HCT116 (cell line): ENCODE measurements around the gene SLC6A17. TPM values are rescaled to one million over a fixed set of nuclear protein-coding genes. Genes with fewer than 3 reads are reported as not detected.

Experiments
- ATAC-seq: fragments of 200-7000 bp; cut with Tn5 transposase; 2 replicates; pipeline ENCODE4 v1.9.1; 2020; ENCODE audit warnings: mild to moderate bottlenecking, moderate library complexity
- BruUV-seq: library from RNA; stranded (reverse); fragments of 400-500 nt; replicated peaks from 2 replicates; lab custom pipeline; 2021; lab: Mats Ljungman, UMichigan
- CTCF ChIA-PET: fragments of 300-600 bp; sonication (Branson Sonifier 250); formaldehyde crosslinking; loops from one replicate; lab custom pipeline; 2021; ENCODE audit warnings: antibody characterized with exemption; lab: Charles Lee
- POLR2A ChIA-PET: fragments of 300-600, 350-600 bp; sonication (Branson Sonifier 250); formaldehyde crosslinking; loops from one replicate; lab custom pipeline; 2021; ENCODE audit warnings: antibody characterized with exemption; lab: Charles Lee
- RAD21 ChIA-PET, 2 experiments: fragments of 300-600 bp; sonication (Branson Sonifier 250); formaldehyde crosslinking; loops; one replicate each; lab custom pipeline; 2023; ENCODE audit warnings: low total read pairs in 2 of 2; ENCODE audit not compliant: uncharacterized antibody in 2 of 2, unreplicated experiment in 2 of 2, low non-redundant PET in 1 of 2; lab: Charles Lee
- DNase-seq: peaks from one replicate; pipeline ENCODE4 v3.0.0-alpha.2; 2010; ENCODE audit warnings: low read depth, low spot score
- H2AFZ ChIP-seq: fragments of 200-600 bp; shearing (Covaris generic), sonication (generic); 2 replicates; pipeline ENCODE4 v1.6.1; 2017; ENCODE audit warnings: low read depth, mixed run types, mixed read lengths, antibody characterized with exemption, low read length; ENCODE audit not compliant: poor library complexity, severe bottlenecking
- H3K27ac ChIP-seq: 2 replicates; pipeline ENCODE4 v1.5.1; 2012; ENCODE audit warnings: low read depth, low read length
- H3K27me3 ChIP-seq: fragments of 200-600 bp; sonication (generic); 2 replicates; pipeline ENCODE4 v1.6.1; 2016; ENCODE audit warnings: mixed run types, low read length, mixed read lengths; ENCODE audit not compliant: insufficient read depth
- H3K36me3 ChIP-seq, 2 experiments: fragments of 200-500 bp in 1 of 2; fragments of 200-600 bp in 1 of 2; sonication (Bioruptor generic) in 1 of 2; sonication (generic) in 1 of 2; 2 replicates each; pipeline versions ENCODE4 v1.5.1 to v1.6.1; 2014 to 2016; ENCODE audit warnings: low read length in 2 of 2, inconsistent platforms in 1 of 2, mixed read lengths in 1 of 2, mixed run types in 1 of 2; ENCODE audit not compliant: insufficient read depth in 2 of 2, control insufficient read depth in 1 of 2
- H3K4me1 ChIP-seq, 2 experiments: fragments of 200-600 bp in 1 of 2; sonication (generic) in 1 of 2; 2 replicates each; pipeline versions ENCODE4 v1.5.1 to v1.6.1; 2012 to 2017; ENCODE audit warnings: low read length in 2 of 2, inconsistent platforms in 1 of 2, mild to moderate bottlenecking in 1 of 2, mixed read lengths in 1 of 2, mixed run types in 1 of 2, moderate library complexity in 1 of 2; ENCODE audit not compliant: insufficient read depth in 2 of 2, control insufficient read depth in 1 of 2
- H3K4me2 ChIP-seq: fragments of 200-600 bp; sonication (generic); 2 replicates; pipeline ENCODE4 v1.6.1; 2017; ENCODE audit warnings: mixed run types, low read length, mixed read lengths
- H3K4me3 ChIP-seq, 2 experiments: fragments of 200-600 bp in 1 of 2; sonication (generic) in 1 of 2; replicated peaks in 1 of 2; 2 replicates each; pipeline ENCODE4 v1.5.1; 2011 to 2016; ENCODE audit warnings: low read length in 2 of 2, control low read depth in 1 of 2, low read depth in 1 of 2, mild to moderate bottlenecking in 1 of 2, mixed read lengths in 1 of 2, mixed run types in 1 of 2
- H3K79me2 ChIP-seq: fragments of 200-600 bp; sonication (generic); 2 replicates; pipeline ENCODE4 v1.6.1; 2017; ENCODE audit warnings: mild to moderate bottlenecking, mixed run types, low read length, moderate library complexity, mixed read lengths; ENCODE audit not compliant: insufficient read depth
- H3K9ac ChIP-seq: fragments of 200-600 bp; sonication (generic); 2 replicates; pipeline ENCODE4 v1.6.1; 2016; ENCODE audit warnings: low read length, mixed read lengths
- H3K9me2 ChIP-seq: fragments of 200-600 bp; sonication (generic), shearing (Covaris generic); 2 replicates; pipeline ENCODE4 v1.6.1; 2017; ENCODE audit warnings: mixed run types, mild to moderate bottlenecking, moderate library complexity; ENCODE audit not compliant: insufficient read depth
- H3K9me3 ChIP-seq, 2 experiments: fragments of 200-500 bp in 1 of 2; fragments of 200-600 bp in 1 of 2; sonication (Bioruptor generic) in 1 of 2; sonication (generic) in 1 of 2; 2 replicates each; pipeline ENCODE4 v1.6.1; 2014 to 2017; ENCODE audit warnings: low read length in 2 of 2, mixed read lengths in 2 of 2, inconsistent platforms in 1 of 2, low read depth in 1 of 2, mild to moderate bottlenecking in 1 of 2, mixed run types in 1 of 2, moderate library complexity in 1 of 2; ENCODE audit not compliant: control insufficient read depth in 1 of 2, insufficient read depth in 1 of 2
- H4K20me1 ChIP-seq: fragments of 200-600 bp; sonication (generic), shearing (Covaris generic); 2 replicates; pipeline ENCODE4 v1.6.1; 2017; ENCODE audit warnings: mixed run types, mild to moderate bottlenecking, moderate library complexity; ENCODE audit not compliant: insufficient read depth
- CBX3 ChIP-seq: IDR thresholded peaks from 2 replicates; pipeline ENCODE4 v1.6.1; 2012; ENCODE audit warnings: low read depth
- ELF1 ChIP-seq: IDR thresholded peaks from 2 replicates; pipeline ENCODE4 v1.6.1; 2012; ENCODE audit warnings: low read depth, borderline replicate concordance
- EZH2 ChIP-seq: fragments of 200-600 bp; sonication (generic); IDR thresholded peaks from 2 replicates; pipeline ENCODE4 v1.6.1; 2017; ENCODE audit warnings: antibody characterized with exemption, mixed run types
- EZH2phosphoT487 ChIP-seq: fragments of 200-600 bp; IDR thresholded peaks from 2 replicates; pipeline ENCODE4 v1.6.1; 2018; ENCODE audit warnings: antibody characterized with exemption, borderline replicate concordance
- JUND ChIP-seq: IDR thresholded peaks from 2 replicates; pipeline ENCODE4 v1.6.1; 2012
- POLR2AphosphoS5 ChIP-seq: IDR thresholded peaks from 2 replicates; pipeline ENCODE4 v1.6.1; 2011; ENCODE audit warnings: mild to moderate bottlenecking, low read depth, low read length, moderate library complexity
- SIN3A ChIP-seq: IDR thresholded peaks from 2 replicates; pipeline ENCODE4 v1.6.1; 2012; ENCODE audit warnings: low read depth
- SP1 ChIP-seq: IDR thresholded peaks from 2 replicates; pipeline ENCODE4 v1.6.1; 2012; ENCODE audit warnings: low read depth
- SRF ChIP-seq: IDR thresholded peaks from 2 replicates; pipeline ENCODE4 v1.6.1; 2012; ENCODE audit warnings: low read depth
- YY1 ChIP-seq: IDR thresholded peaks from 2 replicates; pipeline ENCODE4 v1.6.1; 2011; ENCODE audit warnings: low read length, low read depth, moderate library complexity, mild to moderate bottlenecking; ENCODE audit not compliant: insufficient replicate concordance; ENCODE audit errors: extremely low read depth
- ZFX ChIP-seq: fragments of 450-650 bp; IDR thresholded peaks from 2 replicates; pipeline ENCODE4 v1.6.1; 2017
- intact Hi-C: fragments of 100-400 bp; cut with micrococcal nuclease; formaldehyde crosslinking; loops from 2 replicates; pipeline ENCODE4 v1.10.0; 2022
- total RNA-seq: library from RNA; stranded (reverse); gene quantifications from one replicate; pipeline ENCODE4 v1.2.1, GENCODE V29; 2021; ENCODE audit not compliant: unreplicated experiment
- TF ChIP-seq, protein P1 (sequence below), 3 experiments: fragments of 200-600 bp in 1 of 3; sonication (generic) in 1 of 3; IDR thresholded peaks in 2 of 3; conservative IDR thresholded peaks in 1 of 3; 2 replicates each; pipeline ENCODE4 v1.5.1; 2012 to 2017; ENCODE audit warnings: low read depth in 2 of 3, low read length in 2 of 3, antibody characterized with exemption in 1 of 3, borderline replicate concordance in 1 of 3, control low read depth in 1 of 3, mild to moderate bottlenecking in 1 of 3, mixed read lengths in 1 of 3, mixed run types in 1 of 3, moderate library complexity in 1 of 3; ENCODE audit not compliant: insufficient read depth in 1 of 3
- TF ChIP-seq, protein P2 (sequence below): IDR thresholded peaks from 2 replicates; pipeline ENCODE4 v1.6.1; 2012
- TF ChIP-seq, protein P3 (sequence below): IDR thresholded peaks from 2 replicates; pipeline ENCODE4 v1.6.1; 2012; ENCODE audit warnings: low read depth

SLC6A17 gene
- total RNA-seq, 1 experiment from 2014 or later = 10.5 TPM

DNA sequence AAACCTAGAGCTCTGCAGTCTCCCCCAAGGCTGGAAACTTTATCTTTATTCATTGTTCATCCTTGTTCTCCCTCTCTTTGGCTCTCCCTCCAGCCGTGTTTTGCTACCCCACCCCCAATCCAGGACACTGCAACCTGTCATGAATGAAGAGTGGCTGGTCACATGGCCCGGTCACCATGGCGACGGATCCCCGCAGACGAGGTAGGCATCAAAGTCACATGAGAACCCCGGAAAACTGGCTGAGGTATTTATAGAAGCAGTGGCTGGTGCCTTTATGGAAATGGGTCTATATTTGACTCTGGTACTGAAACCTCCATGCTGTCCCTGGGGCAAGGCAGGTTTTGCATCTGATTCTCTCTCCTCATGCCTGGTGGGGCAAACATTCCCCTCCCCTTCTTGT lies 13.4 kb upstream of the SLC6A17 start:
- no peak for DNase-seq
- H3K9ac ChIP-seq = no peak overlapping the region
- ATAC-seq = no peak
- H3K36me3 ChIP-seq = no peaks in the 10 kb centered on the region
- no peak overlapping the region for H3K27ac ChIP-seq
- no peaks in the 10 kb centered on the region for H3K9me2 ChIP-seq
- H3K27me3 ChIP-seq = peaks cover 27% of the 10 kb centered on the region
- RAD21 ChIA-PET = no interaction called here
- H3K4me2 ChIP-seq = no peak overlapping the region
- no peaks in the 10 kb centered on the region for H3K79me2 ChIP-seq
- CTCF ChIA-PET = interaction anchor here (1.4 kb wide), 1 partner anchor 14 kb away, joined by 5 read pairs; the partner anchor contains the start of gene SLC6A17
- POLR2A ChIA-PET = no interaction called here
- H4K20me1 ChIP-seq = no peaks in the 10 kb centered on the region
- no peaks in the 10 kb centered on the region for H3K9me3 ChIP-seq
- TF ChIP-seq CBX3 (no peak), JUND (no peak), SRF (no peak), EZH2 (no peak), YY1 (no peak), EZH2phosphoT487 (no peak), ELF1 (no peak), SIN3A (no peak), SP1 (no peak), ZFX (no peak), POLR2AphosphoS5 (no peak)
- TF ChIP-seq, protein P1, sequence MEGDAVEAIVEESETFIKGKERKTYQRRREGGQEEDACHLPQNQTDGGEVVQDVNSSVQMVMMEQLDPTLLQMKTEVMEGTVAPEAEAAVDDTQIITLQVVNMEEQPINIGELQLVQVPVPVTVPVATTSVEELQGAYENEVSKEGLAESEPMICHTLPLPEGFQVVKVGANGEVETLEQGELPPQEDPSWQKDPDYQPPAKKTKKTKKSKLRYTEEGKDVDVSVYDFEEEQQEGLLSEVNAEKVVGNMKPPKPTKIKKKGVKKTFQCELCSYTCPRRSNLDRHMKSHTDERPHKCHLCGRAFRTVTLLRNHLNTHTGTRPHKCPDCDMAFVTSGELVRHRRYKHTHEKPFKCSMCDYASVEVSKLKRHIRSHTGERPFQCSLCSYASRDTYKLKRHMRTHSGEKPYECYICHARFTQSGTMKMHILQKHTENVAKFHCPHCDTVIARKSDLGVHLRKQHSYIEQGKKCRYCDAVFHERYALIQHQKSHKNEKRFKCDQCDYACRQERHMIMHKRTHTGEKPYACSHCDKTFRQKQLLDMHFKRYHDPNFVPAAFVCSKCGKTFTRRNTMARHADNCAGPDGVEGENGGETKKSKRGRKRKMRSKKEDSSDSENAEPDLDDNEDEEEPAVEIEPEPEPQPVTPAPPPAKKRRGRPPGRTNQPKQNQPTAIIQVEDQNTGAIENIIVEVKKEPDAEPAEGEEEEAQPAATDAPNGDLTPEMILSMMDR (IDR thresholded peaks at IDR 0.05 in 2 of 3, conservative IDR thresholded peaks at IDR 0.05 in 1 of 3; ENCODE audit: borderline replicate concordance in 1 of 3, insufficient read depth in 1 of 3, low read depth in 2 of 3, low read length in 2 of 3) = no peak
- TF ChIP-seq, protein P2, sequence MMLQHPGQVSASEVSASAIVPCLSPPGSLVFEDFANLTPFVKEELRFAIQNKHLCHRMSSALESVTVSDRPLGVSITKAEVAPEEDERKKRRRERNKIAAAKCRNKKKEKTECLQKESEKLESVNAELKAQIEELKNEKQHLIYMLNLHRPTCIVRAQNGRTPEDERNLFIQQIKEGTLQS = no peak
- TF ChIP-seq, protein P3, sequence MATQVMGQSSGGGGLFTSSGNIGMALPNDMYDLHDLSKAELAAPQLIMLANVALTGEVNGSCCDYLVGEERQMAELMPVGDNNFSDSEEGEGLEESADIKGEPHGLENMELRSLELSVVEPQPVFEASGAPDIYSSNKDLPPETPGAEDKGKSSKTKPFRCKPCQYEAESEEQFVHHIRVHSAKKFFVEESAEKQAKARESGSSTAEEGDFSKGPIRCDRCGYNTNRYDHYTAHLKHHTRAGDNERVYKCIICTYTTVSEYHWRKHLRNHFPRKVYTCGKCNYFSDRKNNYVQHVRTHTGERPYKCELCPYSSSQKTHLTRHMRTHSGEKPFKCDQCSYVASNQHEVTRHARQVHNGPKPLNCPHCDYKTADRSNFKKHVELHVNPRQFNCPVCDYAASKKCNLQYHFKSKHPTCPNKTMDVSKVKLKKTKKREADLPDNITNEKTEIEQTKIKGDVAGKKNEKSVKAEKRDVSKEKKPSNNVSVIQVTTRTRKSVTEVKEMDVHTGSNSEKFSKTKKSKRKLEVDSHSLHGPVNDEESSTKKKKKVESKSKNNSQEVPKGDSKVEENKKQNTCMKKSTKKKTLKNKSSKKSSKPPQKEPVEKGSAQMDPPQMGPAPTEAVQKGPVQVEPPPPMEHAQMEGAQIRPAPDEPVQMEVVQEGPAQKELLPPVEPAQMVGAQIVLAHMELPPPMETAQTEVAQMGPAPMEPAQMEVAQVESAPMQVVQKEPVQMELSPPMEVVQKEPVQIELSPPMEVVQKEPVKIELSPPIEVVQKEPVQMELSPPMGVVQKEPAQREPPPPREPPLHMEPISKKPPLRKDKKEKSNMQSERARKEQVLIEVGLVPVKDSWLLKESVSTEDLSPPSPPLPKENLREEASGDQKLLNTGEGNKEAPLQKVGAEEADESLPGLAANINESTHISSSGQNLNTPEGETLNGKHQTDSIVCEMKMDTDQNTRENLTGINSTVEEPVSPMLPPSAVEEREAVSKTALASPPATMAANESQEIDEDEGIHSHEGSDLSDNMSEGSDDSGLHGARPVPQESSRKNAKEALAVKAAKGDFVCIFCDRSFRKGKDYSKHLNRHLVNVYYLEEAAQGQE = no peak
- TF ChIP-seq, all 23 proteins: peak for 0
- no TSS peak for BruUV-seq
- H3K4me3 ChIP-seq = no peak overlapping the region
- peaks cover 2 to 8% of the 10 kb centered on the region in 2 experiments; a peak in 1 of 4 replicates for H3K4me1 ChIP-seq
- no peak overlapping the region for H2AFZ ChIP-seq
- intact Hi-C loops = no loop called here
